Measurements from ENCODE around the gene TNKS1BP1.

Gene TNKS1BP1

DNA sequence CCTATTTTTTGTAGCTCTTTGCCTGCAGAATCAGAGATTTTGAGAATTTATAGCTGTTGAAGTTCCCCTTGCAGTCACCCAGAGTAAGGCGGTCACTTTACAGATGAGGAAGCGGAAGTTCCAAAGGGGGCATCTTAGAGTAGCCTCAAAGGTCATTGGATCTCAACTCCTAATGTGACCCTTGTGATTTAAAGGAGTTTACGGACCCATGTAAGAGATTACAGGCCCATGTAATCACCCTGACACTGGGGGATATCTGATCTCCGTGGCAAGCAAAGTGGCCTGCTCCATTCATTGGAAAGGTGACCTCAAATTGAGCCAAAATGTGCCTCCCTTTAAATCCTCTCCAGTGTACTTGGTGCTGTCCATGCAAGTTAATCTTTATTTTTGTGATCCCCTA lies 29.1 kb upstream of the TNKS1BP1 start:
- TF ChIP-seq SP1 (IDR thresholded peaks at IDR 0.05) (no peak), TARDBP (IDR thresholded peaks at IDR 0.05) (no peak), FOXA1 (IDR thresholded peaks at IDR 0.05) (no peak), HDGF (IDR thresholded peaks at IDR 0.05; ENCODE audit: borderline replicate concordance) (no peak), FOXK2 (IDR thresholded peaks at IDR 0.05) (no peak), L3MBTL2 (conservative IDR thresholded peaks at IDR 0.05) (no peak)
- no peak for DNase-seq (ENCODE audit: extremely low spot score)
- POLR2A ChIA-PET: interaction anchor here (1.1 kb wide), 1 partner anchor 18 kb away, joined by 3 read pairs; the partner anchor contains the start of gene SSRP1
- CTCF ChIA-PET: interaction anchor here (0.6 to 1.2 kb wide), 2 partner anchors 14 to 39 kb away, joined by 3 to 4 read pairs; no protein-coding TSS in a partner anchor

DNA sequence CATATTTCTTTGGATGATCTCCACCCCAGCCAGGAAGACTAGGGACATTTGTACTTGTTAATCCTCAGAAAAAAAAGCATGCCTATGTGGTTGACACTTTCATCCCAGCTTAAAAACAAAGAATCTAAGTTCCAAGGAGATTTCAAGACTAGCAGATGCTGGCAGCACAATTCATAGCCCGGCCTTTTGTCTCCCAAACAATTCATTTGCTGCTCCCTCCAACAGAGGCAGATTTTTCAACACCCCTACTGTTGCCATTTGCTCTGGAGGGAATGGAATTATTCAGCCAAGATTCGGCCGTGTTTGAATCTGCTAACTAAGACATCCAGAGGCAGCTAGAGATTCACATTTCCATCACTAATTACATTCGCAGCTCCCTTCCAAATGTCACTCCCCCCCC lies 28.7 kb upstream of the TNKS1BP1 start:
- POLR2A ChIA-PET: interaction anchor here (1.1 kb wide), 1 partner anchor 18 kb away, joined by 3 read pairs; the partner anchor contains the start of gene SSRP1
- CTCF ChIA-PET: interaction anchor here (0.6 to 1.2 kb wide), 2 partner anchors 13 to 39 kb away, joined by 3 to 4 read pairs; no protein-coding TSS in a partner anchor
- no peak for TF ChIP-seq NFRKB (IDR thresholded peaks at IDR 0.05)
- TF ChIP-seq SUZ12 (IDR thresholded peaks at IDR 0.05): no peak
- TF ChIP-seq LEF1 (IDR thresholded peaks at IDR 0.05; ENCODE audit: borderline replicate concordance): no peak
- TF ChIP-seq ARNT (IDR thresholded peaks at IDR 0.05): no peak
- TF ChIP-seq ELF4 (IDR thresholded peaks at IDR 0.05): no peak
- TF ChIP-seq FOXM1 (IDR thresholded peaks at IDR 0.05; ENCODE audit: borderline replicate concordance): no peak
- no peak for TF ChIP-seq CTBP1 (IDR thresholded peaks at IDR 0.05; ENCODE audit: borderline replicate concordance)
- no peak for TF ChIP-seq HDGF (IDR thresholded peaks at IDR 0.05; ENCODE audit: borderline replicate concordance)
- no peak for TF ChIP-seq ZNF384 (IDR thresholded peaks at IDR 0.05)
- TF ChIP-seq L3MBTL2 (conservative IDR thresholded peaks at IDR 0.05): no peak
- TF ChIP-seq FOXK2 (IDR thresholded peaks at IDR 0.05): no peak
- TF ChIP-seq, protein P1, sequence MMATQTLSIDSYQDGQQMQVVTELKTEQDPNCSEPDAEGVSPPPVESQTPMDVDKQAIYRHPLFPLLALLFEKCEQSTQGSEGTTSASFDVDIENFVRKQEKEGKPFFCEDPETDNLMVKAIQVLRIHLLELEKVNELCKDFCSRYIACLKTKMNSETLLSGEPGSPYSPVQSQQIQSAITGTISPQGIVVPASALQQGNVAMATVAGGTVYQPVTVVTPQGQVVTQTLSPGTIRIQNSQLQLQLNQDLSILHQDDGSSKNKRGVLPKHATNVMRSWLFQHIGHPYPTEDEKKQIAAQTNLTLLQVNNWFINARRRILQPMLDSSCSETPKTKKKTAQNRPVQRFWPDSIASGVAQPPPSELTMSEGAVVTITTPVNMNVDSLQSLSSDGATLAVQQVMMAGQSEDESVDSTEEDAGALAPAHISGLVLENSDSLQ (IDR thresholded peaks at IDR 0.05): no peak
- no peak for TF ChIP-seq FOXA1 (IDR thresholded peaks at IDR 0.05)
- no peak for TF ChIP-seq TARDBP (IDR thresholded peaks at IDR 0.05)
- TF ChIP-seq BHLHE40 (IDR thresholded peaks at IDR 0.05; ENCODE audit: borderline replicate concordance): no peak
- TF ChIP-seq SP1 (IDR thresholded peaks at IDR 0.05): no peak
- DNase-seq (ENCODE audit: extremely low spot score): no peak

DNA sequence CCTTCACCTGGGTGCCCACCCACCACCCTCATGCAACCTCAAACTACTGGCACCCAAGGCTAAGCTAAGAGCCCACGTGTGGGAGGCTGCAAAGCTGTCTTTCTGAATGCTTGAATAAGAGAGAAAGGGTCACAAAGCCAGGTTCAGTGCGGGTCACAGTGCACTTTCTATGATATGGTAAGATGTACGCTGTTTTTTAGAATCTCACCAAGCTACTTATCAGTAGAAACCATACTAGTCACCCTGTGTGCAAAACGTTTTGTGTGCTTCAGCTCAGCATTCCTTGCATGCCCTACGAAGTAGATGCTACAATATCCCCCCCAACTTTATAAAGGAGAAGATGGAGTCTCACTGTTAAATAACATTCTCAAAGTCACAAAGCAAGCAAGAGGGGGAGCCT lies 28.3 kb upstream of the TNKS1BP1 start:
- ChIA-PET CTCF (interaction anchor here (1.2 kb wide), 1 partner anchor 13 kb away, joined by 3 read pairs; no protein-coding TSS in a partner anchor), POLR2A (interaction anchor here (1.1 kb wide), 1 partner anchor 18 kb away, joined by 3 read pairs; the partner anchor contains the start of gene SSRP1)
- DNase-seq (ENCODE audit: extremely low spot score): no peak
- TF ChIP-seq SP1 (IDR thresholded peaks at IDR 0.05): no peak
- TF ChIP-seq, protein P1 (IDR thresholded peaks at IDR 0.05): no peak
- no peak for TF ChIP-seq BHLHE40 (IDR thresholded peaks at IDR 0.05; ENCODE audit: borderline replicate concordance)
- TF ChIP-seq TARDBP (IDR thresholded peaks at IDR 0.05): no peak
- TF ChIP-seq FOXK2 (IDR thresholded peaks at IDR 0.05): no peak
- no peak for TF ChIP-seq FOXA1 (IDR thresholded peaks at IDR 0.05)
- no peak for TF ChIP-seq FOXM1 (IDR thresholded peaks at IDR 0.05; ENCODE audit: borderline replicate concordance)
- TF ChIP-seq NFRKB (IDR thresholded peaks at IDR 0.05): no peak
- TF ChIP-seq ARNT (IDR thresholded peaks at IDR 0.05): no peak
- no peak for TF ChIP-seq HDGF (IDR thresholded peaks at IDR 0.05; ENCODE audit: borderline replicate concordance)
- no peak for TF ChIP-seq LEF1 (IDR thresholded peaks at IDR 0.05; ENCODE audit: borderline replicate concordance)
- TF ChIP-seq L3MBTL2 (conservative IDR thresholded peaks at IDR 0.05): no peak
- TF ChIP-seq ZNF384 (IDR thresholded peaks at IDR 0.05): no peak
- no peak for TF ChIP-seq ELF4 (IDR thresholded peaks at IDR 0.05)
- no peak for TF ChIP-seq SUZ12 (IDR thresholded peaks at IDR 0.05)

DNA sequence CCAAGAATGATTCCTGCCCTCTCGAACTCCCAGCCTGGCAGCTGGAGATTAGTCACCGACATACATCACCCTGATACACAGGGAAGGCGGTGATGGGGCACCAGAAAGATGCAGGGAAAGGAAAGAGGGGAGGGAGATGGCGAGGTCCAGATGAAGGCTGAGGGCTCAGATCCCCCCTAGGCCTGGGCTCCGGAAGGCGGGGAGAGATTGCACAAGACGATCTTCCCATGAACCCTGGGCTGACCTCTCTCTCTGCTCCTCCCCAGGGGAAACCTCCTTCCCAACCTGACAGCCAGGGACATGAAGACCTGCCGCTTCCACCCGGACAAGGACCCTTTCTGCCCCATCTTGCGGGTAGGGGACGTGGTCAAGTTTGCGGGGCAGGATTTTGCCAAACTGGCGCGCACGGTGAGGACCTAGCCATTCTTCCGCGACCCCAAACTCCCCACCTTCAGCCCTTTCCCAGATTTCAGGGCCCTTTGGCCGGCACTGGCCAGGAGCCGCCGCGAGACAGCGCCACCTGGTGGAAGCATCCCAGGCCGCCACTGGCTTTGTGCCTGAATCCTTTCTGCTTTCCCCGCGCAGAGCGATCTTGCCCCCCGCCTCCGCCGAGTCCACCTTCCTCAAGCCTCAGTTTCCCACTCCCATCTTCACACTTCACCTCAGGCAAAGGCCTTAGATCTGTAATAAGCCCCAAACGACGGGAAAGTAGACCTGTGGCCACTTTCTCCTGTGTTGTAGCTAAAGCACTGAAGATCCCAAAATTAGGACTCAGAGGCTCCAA lies 24.9 kb upstream of the TNKS1BP1 start:
- DNase-seq (ENCODE audit: extremely low spot score): peak; percentile 81
- TF ChIP-seq ARNT (IDR thresholded peaks at IDR 0.05) (no peak), SUZ12 (IDR thresholded peaks at IDR 0.05) (no peak), CTBP1 (IDR thresholded peaks at IDR 0.05; ENCODE audit: borderline replicate concordance) (no peak), TARDBP (IDR thresholded peaks at IDR 0.05) (no peak), SP1 (IDR thresholded peaks at IDR 0.05) (no peak), FOXM1 (IDR thresholded peaks at IDR 0.05; ENCODE audit: borderline replicate concordance) (no peak), ZNF384 (IDR thresholded peaks at IDR 0.05) (no peak), LEF1 (IDR thresholded peaks at IDR 0.05; ENCODE audit: borderline replicate concordance) (no peak)
- ChIA-PET CTCF (interaction anchor here (0.6 to 2.2 kb wide), 7 partner anchors 9 to 1184 kb away, joined by 3 to 14 read pairs (median 3); partner anchors contain the start of gene RTN4RL2), POLR2A (interaction anchor here (1.3 kb wide), 1 partner anchor 12 kb away, joined by 3 read pairs; the partner anchor contains the start of gene P2RX3)

DNA sequence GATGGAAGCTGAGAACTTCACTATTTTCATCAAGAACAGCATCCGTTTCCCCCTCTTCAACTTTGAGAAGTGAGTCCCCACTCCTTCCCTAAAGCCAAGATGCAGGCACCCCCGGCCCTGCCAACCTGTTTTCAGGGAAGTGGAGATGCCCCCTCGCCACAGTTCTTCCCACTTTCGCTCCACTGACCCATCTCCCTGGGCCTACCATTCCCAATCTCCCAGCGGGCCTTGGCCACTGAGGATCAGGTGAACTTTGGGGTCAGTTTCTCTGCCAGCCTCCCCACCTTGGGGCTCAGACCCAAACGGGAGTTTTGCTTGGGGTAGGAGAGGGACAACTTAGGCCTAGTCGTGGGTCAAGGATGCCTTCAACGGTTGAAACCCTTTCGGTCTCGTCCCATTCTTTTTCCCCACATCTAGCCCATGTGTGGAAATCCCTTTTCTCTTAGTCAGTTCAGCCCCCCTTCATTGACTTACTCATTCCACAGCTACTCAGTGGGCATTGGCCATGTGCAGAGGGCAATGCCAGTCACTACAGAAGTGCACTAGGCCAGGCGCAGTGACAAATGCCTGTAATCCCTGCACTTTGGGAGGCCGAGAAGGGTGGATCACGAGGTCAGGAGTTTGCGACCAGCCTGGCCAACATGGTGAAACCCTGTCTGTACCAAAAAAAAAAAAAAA lies 24.0 kb upstream of the TNKS1BP1 start:
- TF ChIP-seq, protein P1 (IDR thresholded peaks at IDR 0.05): no peak
- no peak for TF ChIP-seq ZNF384 (IDR thresholded peaks at IDR 0.05)
- TF ChIP-seq HDGF (IDR thresholded peaks at IDR 0.05; ENCODE audit: borderline replicate concordance): no peak
- no peak for TF ChIP-seq NFRKB (IDR thresholded peaks at IDR 0.05)
- TF ChIP-seq ELF4 (IDR thresholded peaks at IDR 0.05): no peak
- no peak for TF ChIP-seq FOXM1 (IDR thresholded peaks at IDR 0.05; ENCODE audit: borderline replicate concordance)
- no peak for TF ChIP-seq FOXA1 (IDR thresholded peaks at IDR 0.05)
- no peak for TF ChIP-seq LEF1 (IDR thresholded peaks at IDR 0.05; ENCODE audit: borderline replicate concordance)
- no peak for TF ChIP-seq SUZ12 (IDR thresholded peaks at IDR 0.05)
- TF ChIP-seq CTBP1 (IDR thresholded peaks at IDR 0.05; ENCODE audit: borderline replicate concordance): no peak
- TF ChIP-seq SP1 (IDR thresholded peaks at IDR 0.05): no peak
- POLR2A ChIA-PET: interaction anchor here (1.0 to 1.3 kb wide), 2 partner anchors 11 to 13 kb away, joined by 3 to 4 read pairs; partner anchors contain the start of genes P2RX3 and SSRP1
- CTCF ChIA-PET: interaction anchor here (1.6 to 2.2 kb wide), 2 partner anchors 12 to 111 kb away, joined by 3 to 14 read pairs; partner anchors contain the start of gene RTN4RL2
- DNase-seq (ENCODE audit: extremely low spot score): no peak
